ENCODE results near the gene VPS13D. TPM values are rescaled to one million over a fixed set of nuclear protein-coding genes. Genes with fewer than 3 reads are reported as not detected.
A peak's percentile ranks its signal among the peaks of the same experiment; 100 is the strongest.

The VPS13D gene
- total RNA-seq, 2 donors from 2014 or later, result 54.3 to 56.0 TPM

DNA sequence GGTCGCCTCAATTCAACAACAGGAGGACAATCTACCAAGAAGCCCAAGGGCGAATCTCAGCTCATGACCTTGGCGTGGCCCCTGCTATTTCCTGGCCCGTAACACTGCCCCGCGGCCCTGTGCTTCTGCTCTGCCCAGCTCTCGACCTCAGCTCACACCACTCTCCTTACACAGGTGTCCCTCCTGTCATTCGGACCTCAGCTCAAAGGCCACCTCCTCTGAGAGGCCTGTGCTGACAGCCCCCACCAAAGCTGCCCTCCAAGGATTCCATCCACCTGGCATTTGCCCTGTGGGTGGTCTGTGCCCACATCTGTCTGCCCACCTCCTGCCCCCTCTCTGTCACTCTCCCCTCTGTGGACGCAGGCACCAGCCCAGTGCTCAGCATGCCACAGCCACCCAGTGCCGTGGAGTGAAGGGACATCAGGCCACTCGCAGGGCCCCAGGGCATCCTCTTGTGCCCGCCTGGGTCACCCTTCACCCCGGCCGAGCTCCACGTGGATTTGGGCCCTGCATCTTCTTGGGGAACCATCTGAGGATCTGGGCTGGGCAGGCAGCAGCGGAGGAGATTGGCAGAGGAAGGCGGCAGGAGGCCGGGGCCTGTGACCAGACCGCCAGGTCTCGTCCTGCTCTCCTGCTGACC lies 317.9 kb downstream of the VPS13D start:
- no peak overlapping the region for H3K27ac ChIP-seq
- no peaks in the 10 kb centered on the region for H3K9me3 ChIP-seq
- H3K4me1 ChIP-seq, result no peaks in the 10 kb centered on the region
- no peak overlapping the region for H3K4me3 ChIP-seq
- no peaks in the 10 kb centered on the region for H3K27me3 ChIP-seq
- H3K9ac ChIP-seq (ENCODE audit: low read depth in 2 of 2, low read length in 2 of 2), result peak overlapping the region in 1 of 2 donors; percentile 9
- TF ChIP-seq, protein P1, sequence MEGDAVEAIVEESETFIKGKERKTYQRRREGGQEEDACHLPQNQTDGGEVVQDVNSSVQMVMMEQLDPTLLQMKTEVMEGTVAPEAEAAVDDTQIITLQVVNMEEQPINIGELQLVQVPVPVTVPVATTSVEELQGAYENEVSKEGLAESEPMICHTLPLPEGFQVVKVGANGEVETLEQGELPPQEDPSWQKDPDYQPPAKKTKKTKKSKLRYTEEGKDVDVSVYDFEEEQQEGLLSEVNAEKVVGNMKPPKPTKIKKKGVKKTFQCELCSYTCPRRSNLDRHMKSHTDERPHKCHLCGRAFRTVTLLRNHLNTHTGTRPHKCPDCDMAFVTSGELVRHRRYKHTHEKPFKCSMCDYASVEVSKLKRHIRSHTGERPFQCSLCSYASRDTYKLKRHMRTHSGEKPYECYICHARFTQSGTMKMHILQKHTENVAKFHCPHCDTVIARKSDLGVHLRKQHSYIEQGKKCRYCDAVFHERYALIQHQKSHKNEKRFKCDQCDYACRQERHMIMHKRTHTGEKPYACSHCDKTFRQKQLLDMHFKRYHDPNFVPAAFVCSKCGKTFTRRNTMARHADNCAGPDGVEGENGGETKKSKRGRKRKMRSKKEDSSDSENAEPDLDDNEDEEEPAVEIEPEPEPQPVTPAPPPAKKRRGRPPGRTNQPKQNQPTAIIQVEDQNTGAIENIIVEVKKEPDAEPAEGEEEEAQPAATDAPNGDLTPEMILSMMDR (IDR thresholded peaks at IDR 0.05), result no peak
- H3K36me3 ChIP-seq, result no peaks in the 10 kb centered on the region
- intact Hi-C loops (cut with DNase I), result no loop called here
- DNase-seq, result no peak

DNA sequence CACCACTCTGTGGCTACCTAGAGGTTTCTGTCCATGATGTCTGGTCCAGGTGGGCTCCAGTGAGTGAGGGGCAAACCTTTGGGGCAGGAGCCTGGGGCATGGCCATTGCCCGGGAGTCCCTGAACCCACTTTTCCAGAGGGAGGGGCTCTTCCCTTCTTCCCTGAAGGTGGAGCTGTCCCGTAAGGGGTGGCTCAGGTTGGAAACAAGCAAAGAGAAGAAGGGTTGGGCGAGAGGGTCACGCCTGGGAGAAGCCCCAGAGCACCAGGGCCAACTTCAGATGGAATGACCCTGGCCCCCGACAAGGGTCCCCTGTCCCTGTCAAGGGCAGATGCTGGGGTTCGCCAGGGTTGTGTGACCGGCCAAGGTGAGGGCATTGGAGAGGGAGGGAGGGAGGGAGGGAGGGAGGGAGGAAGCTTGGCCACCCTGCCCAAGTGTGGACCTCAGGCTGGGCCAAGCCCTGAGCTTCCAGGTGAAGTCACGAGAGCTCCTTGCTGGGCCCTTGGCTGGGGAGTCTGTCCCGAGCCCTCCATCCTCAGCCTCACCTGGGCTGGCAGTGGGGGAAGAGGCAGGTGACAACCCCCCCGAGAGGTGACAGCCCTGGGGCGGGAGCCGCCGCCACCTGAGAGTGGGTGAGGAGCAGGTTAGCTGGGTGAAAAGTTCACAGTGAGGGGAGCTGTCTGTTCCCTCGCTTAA lies 318.6 kb downstream of the VPS13D start:
- TF ChIP-seq, protein P1 (IDR thresholded peaks at IDR 0.05), result no peak
- intact Hi-C loops (cut with DNase I), result no loop called here
- no peaks in the 10 kb centered on the region for H3K4me1 ChIP-seq
- H3K4me3 ChIP-seq, result no peak overlapping the region
- H3K36me3 ChIP-seq, result no peaks in the 10 kb centered on the region
- no peak overlapping the region for H3K27ac ChIP-seq
- H3K9me3 ChIP-seq, result no peaks in the 10 kb centered on the region
- H3K9ac ChIP-seq (ENCODE audit: low read depth in 2 of 2, low read length in 2 of 2), result no peak overlapping the region
- H3K27me3 ChIP-seq, result no peaks in the 10 kb centered on the region
- DNase-seq, result no peak

DNA sequence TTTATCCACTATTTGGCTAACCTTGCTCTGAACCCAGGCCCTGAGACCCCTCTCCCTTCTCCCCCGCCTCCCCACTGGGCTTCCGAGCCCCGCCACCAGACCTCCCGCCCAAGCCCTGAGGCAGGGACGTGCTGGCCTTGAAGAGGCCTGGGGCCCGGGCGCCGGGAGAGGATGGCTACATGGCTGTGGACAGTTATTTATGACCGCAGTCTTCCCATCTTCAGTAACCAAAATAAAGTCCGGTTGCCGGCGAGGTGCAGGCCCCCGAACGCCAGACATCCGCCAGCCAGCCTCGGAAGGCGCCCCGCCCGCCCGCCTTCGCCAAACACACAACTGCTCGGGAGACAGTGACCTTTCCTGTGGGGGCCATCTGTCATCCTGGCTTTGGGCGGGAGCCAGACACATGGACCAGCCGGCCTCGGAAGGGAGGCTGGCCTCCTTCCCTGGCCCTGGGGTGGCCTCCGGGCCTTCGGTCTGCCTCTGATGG lies 319.2 kb downstream of the VPS13D start:
- intact Hi-C loops (cut with DNase I), result no loop called here
- H3K27me3 ChIP-seq, result no peaks in the 10 kb centered on the region
- no peak overlapping the region for H3K27ac ChIP-seq
- no peaks in the 10 kb centered on the region for H3K4me1 ChIP-seq
- H3K9me3 ChIP-seq, result no peaks in the 10 kb centered on the region
- TF ChIP-seq, protein P1 (IDR thresholded peaks at IDR 0.05), result no peak
- no peak overlapping the region for H3K9ac ChIP-seq (ENCODE audit: low read depth in 2 of 2, low read length in 2 of 2)
- H3K36me3 ChIP-seq, result no peaks in the 10 kb centered on the region
- no peak for DNase-seq
- no peak overlapping the region for H3K4me3 ChIP-seq

DNA sequence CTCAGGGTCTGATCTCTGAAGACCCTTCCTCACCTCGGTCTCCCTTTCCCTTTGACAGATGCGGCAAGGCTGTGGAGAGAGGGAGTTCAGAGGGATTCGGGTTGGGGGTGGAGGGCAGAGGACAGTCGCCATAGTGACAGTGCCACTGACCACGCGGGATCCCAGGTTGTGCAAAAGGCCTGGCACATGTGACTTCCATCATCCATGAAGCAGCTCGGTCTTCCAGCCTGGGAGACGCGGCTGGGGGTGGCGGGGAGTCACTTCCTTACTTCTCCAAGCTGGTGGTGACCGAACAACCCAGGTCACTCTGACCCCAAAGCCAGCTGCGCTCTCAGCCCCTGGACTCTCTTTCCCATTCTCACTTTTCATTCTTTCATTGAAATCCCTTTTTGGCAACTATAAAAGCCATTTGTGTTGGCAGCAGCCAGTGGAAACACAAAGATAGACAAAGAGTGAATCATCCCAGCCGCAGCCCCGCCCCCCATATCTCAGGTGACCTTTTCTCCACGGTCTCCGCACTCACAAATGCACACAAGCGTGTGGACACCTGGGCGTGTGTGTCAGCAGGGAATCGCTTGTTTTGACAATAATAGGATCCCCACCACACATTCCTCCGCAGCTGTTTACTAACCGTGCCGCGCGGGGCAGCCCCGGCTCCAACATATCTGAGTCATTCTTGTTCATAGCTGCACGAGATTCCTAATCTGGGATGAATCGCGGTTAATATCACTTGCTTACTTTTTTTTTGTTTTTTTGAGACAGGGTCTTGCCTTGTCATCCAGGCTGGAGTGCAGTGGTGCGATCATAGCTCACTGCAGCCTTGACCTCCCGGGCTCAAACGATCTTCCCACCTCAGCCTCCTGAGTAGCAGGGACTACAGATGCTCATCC lies 319.9 kb downstream of the VPS13D start:
- Histone ChIP-seq H3K27me3 (no peaks in the 10 kb centered on the region), H3K4me1 (no peaks in the 10 kb centered on the region), H3K9ac (ENCODE audit: low read depth in 2 of 2, low read length in 2 of 2) (peak overlapping the region in 1 of 2 donors; percentile 10), H3K27ac (peak overlapping the region; percentile 49), H3K4me3 (no peak overlapping the region), H3K9me3 (no peaks in the 10 kb centered on the region), H3K36me3 (no peaks in the 10 kb centered on the region)
- peak; percentile 79 for DNase-seq
- TF ChIP-seq, protein P1 (IDR thresholded peaks at IDR 0.05), result no peak
- intact Hi-C loops (cut with DNase I), result no loop called here

DNA sequence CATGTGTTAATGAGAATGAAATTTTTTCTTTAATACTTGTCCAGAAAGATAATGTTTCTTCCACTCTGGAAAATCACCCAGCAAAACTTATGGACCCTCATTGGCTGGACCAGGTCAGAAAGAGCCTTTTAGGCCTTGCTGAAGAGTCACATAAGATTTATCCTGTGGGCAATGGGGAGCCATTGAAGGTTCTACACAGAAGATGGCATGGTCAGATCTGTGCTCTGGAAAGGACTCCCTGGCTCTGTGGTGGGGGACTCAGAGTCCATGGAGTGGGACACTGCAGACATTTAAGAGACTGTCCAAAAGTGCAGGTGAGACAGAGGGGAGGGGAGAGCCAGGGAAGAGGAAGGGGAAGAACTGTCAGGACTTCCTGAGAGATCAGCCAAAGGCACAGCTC lies 321.8 kb downstream of the VPS13D start:
- Histone ChIP-seq H3K27ac (no peak overlapping the region), H3K4me3 (no peak overlapping the region), H3K9me3 (no peaks in the 10 kb centered on the region), H3K4me1 (no peaks in the 10 kb centered on the region), H3K27me3 (no peaks in the 10 kb centered on the region), H3K9ac (ENCODE audit: low read depth in 2 of 2, low read length in 2 of 2) (no peak overlapping the region), H3K36me3 (no peaks in the 10 kb centered on the region)
- intact Hi-C loops (cut with DNase I), result no loop called here
- DNase-seq, result no peak
- TF ChIP-seq, protein P1 (IDR thresholded peaks at IDR 0.05), result no peak

All from colonic mucosa (tissue), 4 donors.